Retinal pigment epithelial cell (primary cell): Measurements from ENCODE around the gene ISL2.

Source experiments
- DNase-seq: peaks from one replicate; pipeline ENCODE4 v3.0.0-alpha.2; 2010; ENCODE audit warnings: low read depth
- H3K4me3 ChIP-seq: 2 replicates; pipeline ENCODE4 v1.5.1; 2011; ENCODE audit warnings: mild to moderate bottlenecking, low read length, control low read depth, moderate library complexity
- TF ChIP-seq, protein P1 (sequence below): conservative IDR thresholded peaks from 2 replicates; pipeline ENCODE4 v1.5.1; 2011; ENCODE audit warnings: low read depth, low read length, control low read depth, inconsistent platforms

ISL2 gene

DNA sequence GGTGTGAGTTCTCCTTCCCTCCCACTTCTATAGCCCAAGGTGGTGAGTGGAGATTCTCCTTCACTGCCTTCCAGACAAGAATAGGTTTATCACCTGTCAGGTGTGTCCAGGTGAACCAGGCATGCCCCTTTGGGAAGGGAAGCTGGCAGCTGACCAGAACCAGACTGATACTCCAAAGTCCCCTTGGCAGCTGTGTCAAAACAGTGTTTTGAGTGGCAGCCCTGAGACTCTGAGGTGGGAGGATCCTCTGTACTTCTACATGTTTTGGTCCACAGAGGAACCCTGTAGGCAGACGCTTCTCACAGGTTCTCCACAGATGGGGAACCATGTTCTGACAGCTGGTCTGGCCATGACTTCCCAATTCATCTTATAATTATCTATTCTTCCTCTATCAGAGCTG is 30.1 kb downstream of the ISL2 start:
- TF ChIP-seq, protein P1, sequence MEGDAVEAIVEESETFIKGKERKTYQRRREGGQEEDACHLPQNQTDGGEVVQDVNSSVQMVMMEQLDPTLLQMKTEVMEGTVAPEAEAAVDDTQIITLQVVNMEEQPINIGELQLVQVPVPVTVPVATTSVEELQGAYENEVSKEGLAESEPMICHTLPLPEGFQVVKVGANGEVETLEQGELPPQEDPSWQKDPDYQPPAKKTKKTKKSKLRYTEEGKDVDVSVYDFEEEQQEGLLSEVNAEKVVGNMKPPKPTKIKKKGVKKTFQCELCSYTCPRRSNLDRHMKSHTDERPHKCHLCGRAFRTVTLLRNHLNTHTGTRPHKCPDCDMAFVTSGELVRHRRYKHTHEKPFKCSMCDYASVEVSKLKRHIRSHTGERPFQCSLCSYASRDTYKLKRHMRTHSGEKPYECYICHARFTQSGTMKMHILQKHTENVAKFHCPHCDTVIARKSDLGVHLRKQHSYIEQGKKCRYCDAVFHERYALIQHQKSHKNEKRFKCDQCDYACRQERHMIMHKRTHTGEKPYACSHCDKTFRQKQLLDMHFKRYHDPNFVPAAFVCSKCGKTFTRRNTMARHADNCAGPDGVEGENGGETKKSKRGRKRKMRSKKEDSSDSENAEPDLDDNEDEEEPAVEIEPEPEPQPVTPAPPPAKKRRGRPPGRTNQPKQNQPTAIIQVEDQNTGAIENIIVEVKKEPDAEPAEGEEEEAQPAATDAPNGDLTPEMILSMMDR = no peak

DNA sequence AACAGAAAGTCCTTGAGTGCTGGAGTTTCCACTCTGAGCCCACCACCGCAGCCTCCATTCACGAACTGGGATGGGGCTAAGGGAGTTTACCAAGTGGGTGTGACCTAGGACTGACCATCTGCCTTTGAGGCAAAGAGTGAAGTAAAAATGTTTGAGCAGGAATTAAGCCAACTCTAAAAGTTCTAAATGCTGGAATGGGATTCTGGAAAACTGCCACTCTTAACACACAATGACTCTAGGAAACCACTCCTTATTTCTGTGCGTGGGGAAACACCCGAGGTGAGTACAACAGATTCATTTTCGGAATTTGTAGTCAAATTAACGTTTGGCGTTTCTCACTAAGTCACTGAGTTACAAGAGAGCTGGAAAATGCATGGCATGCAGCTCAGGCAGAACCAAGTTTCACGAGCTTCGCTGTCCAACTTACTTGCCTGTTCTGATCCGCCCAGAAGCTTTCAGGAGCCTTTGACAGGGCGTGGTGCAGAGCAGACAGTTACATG is 31.6 kb downstream of the ISL2 start:
- no peak for DNase-seq
- no peak overlapping the region for H3K4me3 ChIP-seq
- TF ChIP-seq, protein P1 = no peak

More for the DNA sequence above, 30.1 kb downstream of the ISL2 start:
- H3K4me3 ChIP-seq = no peak overlapping the region
- DNase-seq = no peak

DNA sequence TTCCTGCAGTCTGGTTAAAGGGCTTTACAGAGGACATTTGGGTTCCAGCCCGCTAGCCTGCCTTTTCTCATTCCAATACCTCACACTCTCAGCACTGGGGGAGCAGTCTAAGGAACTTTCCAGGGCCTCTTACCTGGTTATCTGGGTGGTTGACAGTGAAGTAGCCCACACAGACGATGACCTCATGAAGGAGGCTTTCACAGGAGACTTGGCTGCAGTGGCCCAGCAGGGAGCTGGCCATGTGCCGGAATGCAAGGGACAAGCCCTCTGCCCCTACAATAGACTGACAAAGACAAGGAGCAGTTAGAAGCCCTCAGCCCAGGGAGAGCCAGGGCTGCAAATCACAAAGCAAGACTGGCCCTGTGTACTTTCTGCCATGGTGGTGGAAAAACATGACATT is 39.5 kb downstream of the ISL2 start:
- TF ChIP-seq, protein P1 = no peak
- DNase-seq = no peak
- H3K4me3 ChIP-seq = no peak overlapping the region

DNA sequence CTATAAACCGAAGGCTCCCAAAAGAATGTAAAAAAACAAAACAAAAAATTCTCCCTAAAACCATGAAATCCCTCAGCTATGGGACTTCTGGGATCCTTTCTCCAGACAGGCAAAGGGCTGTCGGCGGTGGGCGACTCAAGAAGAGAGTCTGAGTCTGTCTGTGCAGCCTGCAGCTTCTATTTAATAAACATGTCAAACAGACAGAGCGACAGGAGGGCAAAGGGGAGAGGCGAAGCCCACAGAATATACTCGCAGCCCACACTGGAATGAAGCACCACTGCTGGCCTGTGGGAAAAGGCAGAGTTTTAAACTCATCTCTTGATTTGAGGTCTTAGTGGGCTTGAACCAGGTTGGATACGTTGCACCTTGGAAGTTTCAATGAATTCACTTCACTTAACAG is 40.2 kb downstream of the ISL2 start:
- H3K4me3 ChIP-seq = no peak overlapping the region
- TF ChIP-seq, protein P1 = no peak
- no peak for DNase-seq

DNA sequence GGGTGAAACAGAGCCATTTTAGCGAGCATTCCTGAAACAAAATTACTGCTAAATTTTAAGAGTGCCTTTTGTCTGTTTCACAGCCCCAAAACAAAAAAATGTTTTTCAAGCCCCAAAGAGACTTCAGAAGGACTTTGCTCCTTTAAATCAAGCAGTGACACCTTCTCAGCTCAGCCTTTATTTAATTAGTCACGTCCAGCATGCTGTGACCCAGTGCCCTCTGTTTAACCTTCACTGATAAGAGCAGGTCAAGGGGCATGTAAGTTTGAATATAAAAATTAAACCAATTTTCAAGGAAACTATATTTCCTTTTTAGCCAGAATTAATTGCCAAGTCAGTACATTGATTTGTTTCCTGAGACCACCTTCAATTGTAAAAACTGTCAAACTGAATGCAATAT is 40.6 kb downstream of the ISL2 start:
- H3K4me3 ChIP-seq = no peak overlapping the region
- TF ChIP-seq, protein P1 = no peak
- no peak for DNase-seq

DNA sequence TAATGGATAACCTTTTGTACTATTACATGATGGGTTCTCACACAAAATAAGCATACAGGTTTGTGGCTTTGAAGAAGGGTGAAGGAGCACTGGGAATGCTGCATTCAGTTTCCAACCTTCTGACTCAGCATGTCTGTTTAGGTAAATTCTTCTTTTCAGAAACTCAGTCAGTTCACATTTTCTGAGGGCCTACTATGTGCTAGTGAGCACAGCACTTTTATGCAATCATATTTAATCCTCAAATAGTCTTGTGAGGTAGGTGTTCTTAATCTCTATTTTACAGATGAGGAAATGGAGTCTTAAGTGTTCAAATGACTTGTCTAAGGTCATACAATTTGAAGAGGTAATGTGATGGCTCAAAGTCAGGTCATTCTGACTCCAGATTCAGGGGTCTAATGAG is 41.2 kb downstream of the ISL2 start:
- no peak for DNase-seq
- no peak overlapping the region for H3K4me3 ChIP-seq
- TF ChIP-seq, protein P1 = no peak

DNA sequence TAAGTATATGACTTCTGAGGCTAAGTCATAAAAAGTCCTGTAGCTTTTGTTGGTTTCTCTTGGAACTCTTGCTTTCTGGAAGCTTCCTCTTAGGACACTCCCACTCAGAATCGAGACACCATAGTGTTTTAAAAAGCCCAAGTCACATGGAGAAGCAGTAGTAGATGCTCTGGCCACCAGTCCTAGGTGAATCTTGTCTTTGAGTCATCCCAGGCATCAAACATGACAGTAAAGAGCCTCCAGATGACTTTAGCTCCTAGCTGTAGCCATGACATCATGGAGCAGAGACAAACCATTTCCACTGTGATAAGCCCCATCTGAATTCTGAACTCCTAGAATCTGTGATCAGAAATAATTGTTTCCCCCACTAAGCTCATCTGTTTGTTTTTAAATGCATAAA is 42.1 kb downstream of the ISL2 start:
- DNase-seq = no peak

More for the DNA sequence above, 42.1 kb downstream of the ISL2 start:
- TF ChIP-seq, protein P1 = no peak
- no peak overlapping the region for H3K4me3 ChIP-seq
